ENCODE data around the gene TMEM44. TPM values are rescaled to one million over a fixed set of nuclear protein-coding genes. Genes with fewer than 3 reads are reported as not detected.
A peak's percentile ranks its signal among the peaks of the same experiment; 100 is the strongest.

Gene TMEM44
- total and polyA plus RNA-seq, 9 of the 15 experiments (the other 6 are each of a cell fraction or from before 2014, with no cell fraction given) = 0.53 to 18.1 (median 11.3) TPM

- TF ChIP-seq ZNF592 (IDR thresholded peaks at IDR 0.05) = no peak
- TF ChIP-seq RCOR1 (IDR thresholded peaks at IDR 0.05; ENCODE audit: borderline replicate concordance in 1 of 2, low read depth in 2 of 2, low read length in 2 of 2) = peak in 1 of 2 experiments; percentile 23; a peak in 1 of 4 replicates
- no peak for TF ChIP-seq DDX20 (tag; IDR thresholded peaks at IDR 0.05; ENCODE audit: low read depth)
- TF ChIP-seq ZNF41 (CRISPR knock-in tag; conservative IDR thresholded peaks at IDR 0.05) = no peak
- TF ChIP-seq BCL6 (CRISPR knock-in tag; IDR thresholded peaks at IDR 0.05) = no peak
- 0 out of 2 replicates have a peak, but pooled peaks have one; percentile 40 for TF ChIP-seq THAP7 (CRISPR knock-in tag; IDR thresholded peaks at IDR 0.05)
- TF ChIP-seq ATF1 (CRISPR knock-in tag; IDR thresholded peaks at IDR 0.05) = no peak
- TF ChIP-seq ATF1 (tag; IDR thresholded peaks at IDR 0.05) = peak; percentile 63
- peak; percentile 67 for TF ChIP-seq SIN3B (IDR thresholded peaks at IDR 0.05; ENCODE audit: low read depth)
- peak; percentile 46 for TF ChIP-seq TAF1 (IDR thresholded peaks at IDR 0.05; ENCODE audit: control insufficient read depth, extremely low read depth, insufficient read depth, low read length, severe bottlenecking)
- TF ChIP-seq GTF2B (IDR thresholded peaks at IDR 0.05; ENCODE audit: extremely low read depth, insufficient read length) = no peak
- TF ChIP-seq THAP12 (CRISPR knock-in tag; IDR thresholded peaks at IDR 0.05) = 0 out of 2 replicates have a peak, but pooled peaks have one; percentile 37
- peak in 1 of 2 experiments; percentile 94; a peak in 2 of 4 replicates for TF ChIP-seq HDAC1 (IDR thresholded peaks at IDR 0.05)
- TF ChIP-seq BHLHE40 (IDR thresholded peaks at IDR 0.05; ENCODE audit: low read length) = peak; percentile 58
- no peak for TF ChIP-seq SRSF3 (IDR thresholded peaks at IDR 0.05; ENCODE audit: insufficient read depth, low read length)
- peak; percentile 32 for TF ChIP-seq CBFA2T3 (IDR thresholded peaks at IDR 0.05)
- TF ChIP-seq KLF10 (CRISPR knock-in tag; IDR thresholded peaks at IDR 0.05) = no peak
- TF ChIP-seq ARID1B (IDR thresholded peaks at IDR 0.05) = peak; percentile 47; the same call in 1 of the 2 replicates
- TF ChIP-seq POLR2A (conservative IDR thresholded peaks at IDR 0.05) = peak; percentile 68
- no peak for TF ChIP-seq YY1 (IDR thresholded peaks at IDR 0.05; ENCODE audit: borderline replicate concordance in 1 of 3, control insufficient read depth in 1 of 3, extremely low read depth in 1 of 3, insufficient read depth in 3 of 3, insufficient read length in 1 of 3, insufficient replicate concordance in 2 of 3, low read depth in 1 of 3, low read length in 2 of 3)
- peak; percentile 49; the same call in 1 of the 2 replicates for TF ChIP-seq ETV1 (tag; conservative IDR thresholded peaks at IDR 0.05; ENCODE audit: low read depth)
Measured at GRCh38 chr3:194633349-194634004, at the start of gene TMEM44 (continued).
